ENCODE data around the gene UBALD2. TPM values are rescaled to one million over a fixed set of nuclear protein-coding genes. Genes with fewer than 3 reads are reported as not detected.
"Not testable (repeated sequence)": the region's sequence is repeated elsewhere in the genome, so short reads cannot be mapped to it uniquely, and the experiment has no call there.

Gene UBALD2
- total RNA-seq, 1 donor from 2014 or later: 287 TPM

GRCh38 chr17:76274112-76274956, 9.2 kb downstream of the UBALD2 start:
- intact Hi-C loops (cut with micrococcal nuclease): loop anchor here (5.0 kb wide), 1 partner anchor 37 kb away; no protein-coding TSS in a partner anchor

DNA sequence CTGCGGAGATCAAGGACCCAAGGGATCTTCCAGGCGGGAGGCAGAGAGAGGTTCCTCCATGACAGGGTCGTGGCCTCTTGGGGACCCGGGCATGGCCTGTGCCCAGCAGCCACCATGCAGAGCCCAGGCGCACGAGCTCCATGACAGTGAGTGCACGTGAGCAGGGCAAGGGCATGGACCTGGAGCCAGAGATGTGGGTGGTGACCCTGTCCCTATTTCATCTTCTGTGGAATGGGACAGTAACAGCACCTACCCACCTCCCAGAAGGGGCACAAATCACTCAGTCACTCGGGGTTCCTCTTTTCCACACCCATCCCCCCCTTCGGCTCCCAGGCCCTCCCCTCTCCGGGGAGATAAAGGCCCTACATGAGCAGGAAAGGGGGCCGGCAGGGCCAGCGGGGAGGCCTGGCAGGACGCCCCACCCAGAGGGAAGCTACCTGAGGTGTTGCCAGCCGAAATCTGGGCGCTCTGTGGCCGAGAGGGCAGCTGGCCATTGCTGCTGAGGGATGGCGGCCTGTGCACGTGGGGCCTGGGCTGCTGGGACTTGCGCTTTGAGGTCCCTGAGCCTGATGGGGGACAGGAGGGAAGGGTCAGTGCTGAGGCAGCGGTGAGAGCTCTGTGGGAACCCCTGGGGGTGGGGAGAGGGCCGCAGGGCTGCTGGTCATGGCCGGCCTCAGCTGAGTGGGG, 10.4 kb downstream of the UBALD2 start:
- intact Hi-C loops (cut with micrococcal nuclease): no loop called here

DNA sequence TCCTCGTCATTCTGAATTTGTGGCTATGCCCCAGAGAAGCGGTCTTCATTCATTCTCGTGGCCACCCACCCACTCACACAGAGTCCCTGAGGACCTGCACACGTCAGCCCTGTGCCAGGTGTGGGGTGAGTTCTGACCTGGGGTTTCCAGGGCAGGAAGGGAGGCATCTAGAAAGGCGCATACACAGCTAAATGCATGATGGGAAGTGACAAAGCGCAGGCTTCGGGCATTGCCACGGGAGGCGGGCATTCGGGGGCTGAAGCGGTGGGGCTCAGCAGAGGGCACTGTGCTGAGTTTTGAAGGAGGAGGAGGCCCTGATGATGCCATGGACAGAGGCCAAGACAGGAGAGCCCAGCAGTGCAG, 10.9 kb downstream of the UBALD2 start:
- intact Hi-C loops (cut with micrococcal nuclease): no loop called here

DNA sequence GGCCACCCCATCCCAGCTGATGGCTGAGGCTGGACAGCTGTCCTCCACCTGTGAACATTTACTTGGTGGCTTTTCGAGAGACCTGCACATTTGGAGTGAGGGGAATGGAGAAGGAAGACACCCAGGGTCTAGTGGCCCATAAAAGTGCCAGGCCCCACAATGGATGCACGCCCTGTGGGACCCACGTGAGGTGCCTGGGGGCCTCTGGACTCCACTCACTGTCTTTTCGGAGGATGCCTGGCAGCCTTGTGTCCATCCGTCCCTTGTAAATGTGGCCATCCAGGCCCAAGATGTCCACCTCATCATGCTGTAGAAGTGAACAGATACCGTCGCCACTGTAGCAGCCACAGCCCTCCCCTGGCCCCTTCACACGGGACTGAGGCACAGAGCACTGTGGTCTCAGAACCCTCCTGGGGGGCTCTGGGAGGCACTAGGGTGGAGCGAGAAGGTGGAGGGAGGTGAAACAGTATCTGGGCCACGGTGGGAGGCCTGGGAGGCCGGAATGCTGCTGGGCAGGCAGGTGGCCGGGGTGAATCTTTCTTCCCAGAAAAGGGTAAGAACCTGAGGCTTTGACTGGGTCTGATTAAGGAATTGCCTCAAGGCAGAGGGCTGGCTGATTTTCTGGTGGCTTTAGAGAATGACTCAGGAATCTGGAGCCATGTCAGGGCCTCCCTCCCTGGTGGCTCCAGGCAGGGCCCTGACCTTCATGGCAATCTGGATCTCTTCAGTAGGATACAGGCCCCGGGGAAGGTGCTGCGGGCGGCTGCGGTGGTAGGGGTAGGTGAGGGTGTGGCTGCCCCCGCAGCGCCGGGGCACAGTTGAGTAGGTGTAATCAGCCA, 11.5 kb downstream of the UBALD2 start:
- intact Hi-C loops (cut with micrococcal nuclease): no loop called here

GRCh38 chr17:76277300-76278267, 12.4 kb downstream of the UBALD2 start:
- intact Hi-C loops (cut with micrococcal nuclease): no loop called here

DNA sequence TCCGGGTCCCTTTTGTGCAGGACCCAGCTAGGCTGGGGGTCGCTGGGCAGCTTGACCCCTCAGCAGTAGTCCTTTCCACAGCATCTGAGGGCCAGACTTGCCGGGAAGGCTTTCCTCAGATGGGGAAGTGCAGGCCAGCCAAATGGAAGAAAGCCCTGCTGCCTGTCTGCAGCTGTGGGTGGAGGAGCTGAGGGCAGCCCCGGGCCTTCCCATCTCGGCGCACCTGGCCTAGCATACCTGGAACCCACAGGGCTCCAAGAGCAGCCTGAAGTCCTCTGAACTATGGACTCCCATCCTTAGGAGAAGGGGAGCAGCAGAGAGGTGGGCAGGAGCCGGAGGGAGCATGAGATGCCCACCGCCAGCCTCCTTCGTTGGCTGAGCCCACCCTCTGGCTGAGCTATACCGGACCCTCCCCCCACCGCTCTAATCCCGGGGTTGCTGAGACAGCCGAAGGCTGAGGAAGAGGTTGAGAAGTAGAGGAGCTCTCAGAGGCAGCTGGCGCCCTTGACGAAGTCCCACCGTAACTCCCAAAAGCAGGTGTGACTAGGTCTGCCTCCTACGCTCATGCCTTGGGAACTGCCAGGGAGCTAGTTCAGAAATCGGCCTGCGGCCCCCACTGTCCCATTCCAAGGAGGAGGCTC, 13.2 kb downstream of the UBALD2 start:
- intact Hi-C loops (cut with micrococcal nuclease): no loop called here

GRCh38 chr17:76278952-76279741, 14.0 kb downstream of the UBALD2 start:
- intact Hi-C loops (cut with micrococcal nuclease): loop anchor here (1.0 kb wide), 4 partner anchors 97 to 265 kb away; partner anchors contain the start of gene EXOC7

GRCh38 chr17:76279742-76280287, 14.7 kb downstream of the UBALD2 start:
- intact Hi-C loops (cut with micrococcal nuclease): loop anchor here (1.0 kb wide), 4 partner anchors 98 to 266 kb away; partner anchors contain the start of gene EXOC7

DNA sequence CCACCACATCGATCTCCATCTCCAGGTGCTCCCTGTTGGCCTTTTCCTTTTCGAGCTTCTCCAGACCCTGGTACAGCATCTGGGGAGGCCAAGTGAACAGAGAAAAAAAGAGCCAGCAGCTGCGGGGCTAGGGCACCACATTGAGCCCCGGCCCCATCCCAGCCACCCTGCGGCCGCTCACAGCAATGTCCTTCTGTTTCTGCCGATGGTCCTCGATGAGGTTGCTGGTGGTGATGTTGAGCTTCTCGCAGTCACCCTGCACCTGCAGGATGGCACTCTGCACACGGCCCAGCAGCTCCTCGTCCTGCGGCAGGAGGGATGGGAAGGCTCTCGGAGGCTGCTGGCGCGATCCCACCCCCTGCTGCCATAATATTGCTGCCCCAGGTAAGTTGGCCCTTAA, 15.5 kb downstream of the UBALD2 start:
- intact Hi-C loops (cut with micrococcal nuclease): no loop called here

DNA sequence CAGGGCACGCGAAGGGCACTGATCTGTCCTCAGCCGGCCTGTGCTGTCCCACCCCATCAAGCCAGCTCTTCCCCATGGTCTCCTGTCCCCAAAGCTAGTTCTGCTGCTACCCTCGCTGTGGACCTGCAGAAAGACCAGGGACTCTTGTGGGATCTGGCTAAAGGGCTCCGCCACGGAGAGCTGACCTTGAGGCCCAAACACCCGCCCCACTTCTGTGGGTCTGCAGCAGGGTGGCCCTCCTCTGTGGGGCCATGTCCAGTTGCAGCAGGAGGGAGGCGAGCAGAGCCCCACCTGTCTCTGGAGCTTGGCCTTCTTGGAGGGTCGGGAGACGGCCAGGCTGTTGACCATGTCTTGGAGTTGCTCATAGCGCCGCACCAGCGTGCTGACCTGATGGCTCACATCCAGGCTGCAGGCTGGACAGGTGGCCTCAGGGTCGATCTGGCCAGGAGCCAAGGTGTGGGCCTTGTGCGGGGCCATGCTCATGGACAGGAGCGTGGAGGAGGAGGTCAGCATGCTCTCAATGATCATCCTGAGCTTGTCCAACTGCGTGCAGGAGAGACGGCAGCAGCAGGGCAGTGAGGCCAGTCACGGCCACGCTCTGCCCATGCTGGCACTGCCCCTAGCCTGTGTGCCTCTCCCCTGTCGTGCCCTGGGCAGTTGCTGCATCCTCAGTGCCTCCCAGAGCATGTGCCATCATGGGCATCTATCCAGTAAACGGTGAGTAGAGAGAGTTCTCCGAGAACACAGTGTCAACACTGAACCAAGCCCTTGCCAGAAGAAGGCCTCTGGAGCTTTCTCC, 16.6 kb downstream of the UBALD2 start:
- intact Hi-C loops (cut with micrococcal nuclease): no loop called here

DNA sequence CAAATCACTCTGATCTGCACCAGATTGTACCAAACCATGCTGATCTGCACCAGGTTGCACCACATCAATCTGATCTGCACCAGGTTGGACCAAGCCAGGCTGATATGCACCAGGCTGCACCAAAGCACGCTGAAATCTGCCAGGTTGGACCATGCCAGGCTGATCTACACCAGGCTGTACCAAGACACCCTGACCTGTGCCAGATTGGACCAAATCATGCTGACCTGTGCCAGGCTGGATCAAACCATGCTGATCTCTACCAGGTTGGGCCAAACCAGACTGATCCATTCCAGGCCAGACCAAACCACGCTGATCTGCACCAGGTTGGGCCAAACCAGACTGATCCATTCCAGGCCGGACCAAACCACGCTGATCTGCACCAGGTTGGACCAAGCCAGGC, 27.4 kb downstream of the UBALD2 start:
- intact Hi-C loops (cut with micrococcal nuclease): no loop called here

DNA sequence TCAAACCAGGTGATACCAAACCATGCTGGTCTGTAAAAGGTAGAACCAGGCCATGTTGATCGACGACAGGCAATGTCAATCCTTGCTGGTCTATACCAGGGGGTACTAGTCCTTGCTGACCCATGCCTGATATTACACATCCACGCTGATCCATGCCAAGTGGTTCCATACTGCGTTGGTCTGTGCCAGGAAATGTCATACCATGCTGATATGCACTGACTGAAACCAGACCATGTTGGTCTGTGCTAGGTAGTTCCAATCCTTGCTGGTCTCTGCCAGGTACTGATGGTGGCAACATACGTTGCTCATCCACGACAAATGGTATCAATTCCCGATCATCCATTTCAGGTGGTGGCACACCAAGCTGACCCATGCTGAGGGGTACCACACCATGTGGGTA, 28.0 kb downstream of the UBALD2 start:
- intact Hi-C loops (cut with micrococcal nuclease): no loop called here

GRCh38 chr17:76296186-76296585, 31.0 kb downstream of the UBALD2 start:
- intact Hi-C loops (cut with micrococcal nuclease): no loop called here

- intact Hi-C loops (cut with micrococcal nuclease): no loop called here
These were observed 31.7 kb downstream of the UBALD2 start for GRCh38 chr17:76296889-76297288.

DNA sequence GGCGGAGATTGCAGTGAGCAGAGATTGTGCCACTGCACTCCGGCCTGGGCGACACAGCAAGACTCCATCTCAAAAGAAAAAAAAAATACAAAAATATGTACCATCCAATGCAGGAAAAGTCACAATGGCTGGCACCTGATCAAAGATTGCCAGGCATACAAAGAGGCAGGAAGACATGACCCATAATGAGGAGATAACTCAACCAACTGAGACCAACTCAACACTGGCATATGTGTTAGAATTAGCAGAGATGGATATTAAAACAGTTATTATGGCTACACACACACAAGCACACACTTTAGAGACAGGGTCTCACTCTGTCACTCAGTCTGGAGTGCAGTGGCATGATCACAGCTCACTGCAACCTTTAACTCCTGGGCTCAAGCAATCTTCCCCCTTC, 32.3 kb downstream of the UBALD2 start:
- intact Hi-C loops (cut with micrococcal nuclease): no loop called here

DNA sequence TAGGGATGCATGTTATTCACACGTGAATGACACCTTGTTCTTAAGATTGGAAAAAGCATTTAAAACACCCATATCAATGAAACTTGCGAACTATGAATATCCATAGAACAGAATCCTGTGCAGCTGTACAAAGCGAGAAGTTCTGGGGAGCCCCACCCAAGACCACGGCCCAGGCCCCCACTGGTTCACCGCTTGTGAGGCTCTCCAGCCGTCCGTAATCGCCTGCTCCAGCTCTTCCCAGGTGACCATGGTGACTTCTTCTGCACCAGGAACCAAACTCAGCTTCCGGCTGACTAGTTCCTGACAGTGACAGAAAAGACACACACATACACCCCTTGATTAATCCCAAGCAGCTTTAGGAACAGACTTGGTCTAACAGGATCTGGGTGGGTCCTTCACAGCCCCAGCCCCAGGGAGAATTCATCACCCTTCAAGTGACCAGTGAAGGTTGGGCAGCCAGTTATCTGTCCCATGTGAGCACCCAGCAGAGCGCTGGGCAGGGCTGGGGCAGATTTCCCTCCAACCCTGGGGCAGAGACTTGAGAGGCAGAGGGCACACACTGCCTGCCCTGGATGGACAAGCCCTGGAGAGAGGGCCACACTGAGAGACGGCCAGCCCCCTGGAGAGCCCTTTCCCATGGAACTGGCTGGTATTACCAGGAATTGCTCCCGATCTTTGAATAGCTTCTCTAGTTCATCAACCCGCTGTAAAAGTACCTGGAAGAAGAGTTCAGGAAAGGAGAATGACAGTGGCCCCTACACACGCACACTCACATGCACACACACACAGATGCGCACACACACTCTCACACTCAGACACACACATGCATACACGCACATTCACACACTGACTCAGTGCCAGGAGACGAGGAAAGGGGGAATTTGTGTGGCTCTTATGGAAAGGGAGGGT, 39.3 kb downstream of the UBALD2 start:
- intact Hi-C loops (cut with micrococcal nuclease): loop anchor here (5.0 kb wide), 1 partner anchor 243 kb away; no protein-coding TSS in a partner anchor

GRCh38 chr17:76305135-76305454, 39.9 kb downstream of the UBALD2 start:
- intact Hi-C loops (cut with micrococcal nuclease): not testable (repeated sequence)

Data from T-helper 1 cell treated with Interleukin-12 subunit alpha and Interleukin-12 subunit beta and Interleukin-4 antibody, amounts not matched to agents 30 ng/mL and 1 ng/mL, for 36 hours (primary cell).